Midbrain (tissue), 1 donor: Measurements from ENCODE around the gene NIPAL4.

Source experiments
- DNase-seq: peaks from one replicate; lab custom pipeline; 2025; lab: John Stamatoyannopoulos, UW

The NIPAL4 gene

GRCh38 chr5:157486221-157486681, 26.2 kb downstream of the NIPAL4 start:
- no peak for DNase-seq

GRCh38 chr5:157486861-157487260, 26.8 kb downstream of the NIPAL4 start:
- DNase-seq: no peak

GRCh38 chr5:157487358-157487757, 27.3 kb downstream of the NIPAL4 start:
- DNase-seq: no peak

- DNase-seq: no peak
Observed at GRCh38 chr5:157491471-157491995, 31.5 kb downstream of the NIPAL4 start.

- no peak for DNase-seq
Observed at GRCh38 chr5:157492886-157493285, 32.9 kb downstream of the NIPAL4 start.

GRCh38 chr5:157494178-157494832, 34.3 kb downstream of the NIPAL4 start:
- DNase-seq: no peak

GRCh38 chr5:157496864-157497263, 36.9 kb downstream of the NIPAL4 start:
- DNase-seq: no peak

- no peak for DNase-seq
Observed at GRCh38 chr5:157497875-157498611, 38.0 kb downstream of the NIPAL4 start.

GRCh38 chr5:157502143-157502647, 42.2 kb downstream of the NIPAL4 start:
- DNase-seq: peak; percentile 17

- DNase-seq: no peak
Observed at GRCh38 chr5:157504053-157504452, 44.0 kb downstream of the NIPAL4 start.

- DNase-seq: no peak
Observed at GRCh38 chr5:157505496-157505895, 45.5 kb downstream of the NIPAL4 start.

- no peak for DNase-seq
Observed at GRCh38 chr5:157506066-157506590, 46.1 kb downstream of the NIPAL4 start.

- no peak for DNase-seq
Observed at GRCh38 chr5:157506981-157507780, 47.2 kb downstream of the NIPAL4 start.

- DNase-seq: no peak
Observed at GRCh38 chr5:157509093-157509492, 49.1 kb downstream of the NIPAL4 start.

- DNase-seq: no peak
Observed at GRCh38 chr5:157509587-157509986, 49.6 kb downstream of the NIPAL4 start.

- DNase-seq: no peak
Observed at GRCh38 chr5:157510682-157511081, 50.7 kb downstream of the NIPAL4 start.

GRCh38 chr5:157511651-157512644, 51.9 kb downstream of the NIPAL4 start:
- peak; percentile 65 for DNase-seq

GRCh38 chr5:157513182-157513581, 53.2 kb downstream of the NIPAL4 start:
- DNase-seq: no peak

GRCh38 chr5:157514974-157515373, 55.0 kb downstream of the NIPAL4 start:
- DNase-seq: no peak

GRCh38 chr5:157516006-157516405, 56.0 kb downstream of the NIPAL4 start:
- no peak for DNase-seq
